Aorta (tissue), 5 donors: ENCODE data around the gene MAPK4. TPM values are rescaled to one million over a fixed set of nuclear protein-coding genes. Genes with fewer than 3 reads are reported as not detected.

ENCODE experiments used
- ATAC-seq: fragments of 200-7000 bp; cut with Tn5 transposase; one replicate; pipeline ENCODE4 v1.9.1; 2022; ENCODE audit warnings: moderate library complexity; ENCODE audit not compliant: low FRiP score
- DNase-seq, 2 donors: peaks; one replicate each; pipeline ENCODE4 v3.0.0-alpha.2; 2020
- H3K27ac ChIP-seq, 2 donors: one replicate each; pipeline ENCODE4 v1.5.1; 2013; ENCODE audit warnings: low read length in 2 of 2, mild to moderate bottlenecking in 2 of 2, moderate library complexity in 2 of 2, control low read depth in 1 of 2, inconsistent platforms in 1 of 2, low read depth in 1 of 2
- H3K27me3 ChIP-seq, 2 donors: one replicate each; pipeline ENCODE4 v1.6.1; 2013; ENCODE audit warnings: control low read depth in 1 of 2, low read length in 1 of 2, mild to moderate bottlenecking in 1 of 2, moderate library complexity in 1 of 2; ENCODE audit not compliant: insufficient read depth in 2 of 2, control insufficient read depth in 1 of 2
- H3K36me3 ChIP-seq, 2 donors: one replicate each; pipeline ENCODE4 v1.6.1; 2013; ENCODE audit warnings: control low read depth in 1 of 2, low read length in 1 of 2, mild to moderate bottlenecking in 1 of 2; ENCODE audit not compliant: insufficient read depth in 2 of 2, control insufficient read depth in 1 of 2
- H3K4me1 ChIP-seq, 2 donors: one replicate each; pipeline ENCODE4 v1.6.1; 2013; ENCODE audit warnings: low read length in 2 of 2, control low read depth in 1 of 2, mild to moderate bottlenecking in 1 of 2, moderate library complexity in 1 of 2; ENCODE audit not compliant: insufficient read depth in 2 of 2, control insufficient read depth in 1 of 2
- H3K4me3 ChIP-seq, 2 donors: one replicate each; pipeline ENCODE4 v1.5.1; 2013; ENCODE audit warnings: low read length in 2 of 2, control low read depth in 1 of 2, mild to moderate bottlenecking in 1 of 2
- H3K9me3 ChIP-seq: one replicate; pipeline ENCODE4 v1.6.1; 2013; ENCODE audit warnings: mild to moderate bottlenecking, low read length; ENCODE audit not compliant: control insufficient read depth
- WGBS, 2 donors: extraction: QIAGEN DNeasy Blood & Tissue Kit; methylation state at CpG; one replicate each; pipeline ENCODE4 v1.1.7; 2013; 5-methylcytosine and 5-hydroxymethylcytosine counted together
- intact Hi-C, 2 donors: fragments of 100-400 bp; cut with DNase I; formaldehyde crosslinking; loops; one replicate each; pipeline versions ENCODE4 v1.14.2 to v1.15.0; 2022
- polyA plus RNA-seq, 2 donors: library from polyadenylated mRNA; stranded (reverse); fragments of 200-250 nt; gene quantifications; one replicate each; pipeline ENCODE4 v1.2.3, GENCODE V29; 2013
- total RNA-seq, 2 donors: library from RNA; stranded (reverse); fragmentation: NEBNext Ultra II Directional; extraction: Animal tissue kit (Norgen Biotek cat#: 25700); gene quantifications; one replicate each; pipeline ENCODE4 v1.2.1, GENCODE V29; 2021
- donor health status: healthy with polysubstance abuse.
- donor health status: Bipolar disorder and iron deficiency.
- donor health status: DM: no; HTN: no; CAD: no.
- donor health status: DM: no; HTN: no; CAD: no.
- donor health status: DM: yes; HTN: yes; CAD: no.

Gene MAPK4
- total and polyA plus RNA-seq, 4 donors: 1.1 to 4.2 (median 1.5) TPM

DNA sequence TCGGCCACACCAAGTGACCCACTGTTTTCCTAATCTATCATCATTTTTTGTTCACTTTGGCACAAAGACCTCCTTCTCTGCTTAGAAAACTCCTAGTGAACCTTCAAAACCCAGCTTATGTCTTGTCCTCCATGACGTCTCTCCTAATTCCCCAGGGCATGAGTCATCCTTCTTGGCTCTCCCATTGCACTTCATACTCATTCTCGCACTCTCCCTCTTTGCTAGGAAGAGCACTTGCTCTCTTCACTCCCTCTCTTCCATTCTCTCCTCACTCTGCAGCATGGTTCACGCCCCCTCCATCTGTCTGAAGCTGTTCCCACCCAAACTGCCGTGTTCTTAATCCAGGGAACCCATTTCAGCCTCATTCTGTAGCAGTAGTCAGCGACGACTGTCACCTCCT is 156.0 kb downstream of the MAPK4 start:
- Histone ChIP-seq H3K36me3 (no peaks in the 10 kb centered on the region), H3K4me1 (no peaks in the 10 kb centered on the region), H3K9me3 (no peaks in the 10 kb centered on the region), H3K27me3 (no peaks in the 10 kb centered on the region), H3K4me3 (no peak overlapping the region), H3K27ac (no peak overlapping the region)
- WGBS, 2 donors: 90 to 93% methylated on average over 7 of the region's 7 CpGs
- ATAC-seq: no peak
- no peak for DNase-seq
- intact Hi-C loops: loop anchor here in 1 of 2 donors (10.0 kb wide), 2 partner anchors 161 to 211 kb away; no protein-coding TSS in a partner anchor

- ATAC-seq (no peak), DNase-seq (no peak)
- intact Hi-C loops: loop anchor here in 1 of 2 donors (10.0 kb wide), 2 partner anchors 162 to 212 kb away; no protein-coding TSS in a partner anchor
- 93 to 97% methylated on average over 4 of the region's 4 CpGs for WGBS, 2 donors
- no peaks in the 10 kb centered on the region for H3K9me3 ChIP-seq
- no peaks in the 10 kb centered on the region for H3K27me3 ChIP-seq
- H3K36me3 ChIP-seq: no peaks in the 10 kb centered on the region
- H3K27ac ChIP-seq: no peak overlapping the region
- H3K4me3 ChIP-seq: no peak overlapping the region
- H3K4me1 ChIP-seq: no peaks in the 10 kb centered on the region
Measured at GRCh38 chr18:50716902-50717301, 157.0 kb downstream of the MAPK4 start.

DNA sequence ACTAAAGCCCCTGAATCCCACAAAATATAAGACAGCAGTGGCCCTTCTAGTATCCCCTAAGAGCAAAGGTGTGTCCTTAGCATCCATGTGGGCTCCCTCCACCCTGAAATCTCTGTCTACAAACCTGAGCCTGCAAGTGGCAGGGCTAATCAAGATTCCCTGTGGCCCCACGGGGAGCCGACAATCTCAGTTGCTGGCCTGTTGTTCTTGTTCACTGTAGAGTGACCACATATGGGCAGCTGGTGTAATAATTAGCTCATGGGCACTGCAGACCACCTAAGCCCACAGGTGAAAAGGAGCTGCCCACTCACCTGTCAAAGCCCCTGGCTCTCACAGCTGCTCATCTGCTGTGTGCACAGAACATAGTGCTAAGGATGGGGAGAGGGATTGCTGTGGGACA is 157.7 kb downstream of the MAPK4 start:
- no peak overlapping the region for H3K4me3 ChIP-seq
- H3K27me3 ChIP-seq: no peaks in the 10 kb centered on the region
- WGBS, 2 donors: 87 to 97% methylated on average over 2 of the region's 2 CpGs
- no peak for DNase-seq
- H3K9me3 ChIP-seq: no peaks in the 10 kb centered on the region
- no peaks in the 10 kb centered on the region for H3K4me1 ChIP-seq
- H3K27ac ChIP-seq: no peak overlapping the region
- ATAC-seq: no peak
- H3K36me3 ChIP-seq: no peaks in the 10 kb centered on the region
- intact Hi-C loops: loop anchor here in 1 of 2 donors (10.0 kb wide), 2 partner anchors 163 to 213 kb away; no protein-coding TSS in a partner anchor

- DNase-seq (no peak), ATAC-seq (no peak)
- Histone ChIP-seq H3K36me3 (no peaks in the 10 kb centered on the region), H3K27me3 (no peaks in the 10 kb centered on the region), H3K9me3 (no peaks in the 10 kb centered on the region), H3K4me1 (no peaks in the 10 kb centered on the region), H3K4me3 (no peak overlapping the region), H3K27ac (no peak overlapping the region)
- WGBS, 2 donors: 88 to 96% methylated on average over 11 of the region's 11 CpGs
- intact Hi-C loops: loop anchor here in 1 of 2 donors (10.0 kb wide), 2 partner anchors 165 to 215 kb away; no protein-coding TSS in a partner anchor
Measured at GRCh38 chr18:50719471-50720324, 159.8 kb downstream of the MAPK4 start.

- 93 to 95% methylated on average over 4 of the region's 4 CpGs for WGBS, 2 donors
- no peak for ATAC-seq
- Histone ChIP-seq H3K9me3 (no peaks in the 10 kb centered on the region), H3K36me3 (no peaks in the 10 kb centered on the region), H3K4me3 (no peak overlapping the region), H3K27me3 (no peaks in the 10 kb centered on the region), H3K4me1 (no peaks in the 10 kb centered on the region), H3K27ac (no peak overlapping the region)
- no peak for DNase-seq
- intact Hi-C loops: no loop called here
Measured at GRCh38 chr18:50720325-50720674, 160.4 kb downstream of the MAPK4 start.

GRCh38 chr18:50721006-50721405 is 161.1 kb downstream of the MAPK4 start:
- WGBS, 2 donors: 92 to 93% methylated on average over 4 of the region's 4 CpGs
- DNase-seq: no peak
- no peaks in the 10 kb centered on the region for H3K4me1 ChIP-seq
- no peaks in the 10 kb centered on the region for H3K9me3 ChIP-seq
- no peak overlapping the region for H3K4me3 ChIP-seq
- no peak overlapping the region for H3K27ac ChIP-seq
- ATAC-seq: no peak
- no peaks in the 10 kb centered on the region for H3K36me3 ChIP-seq
- H3K27me3 ChIP-seq: no peaks in the 10 kb centered on the region
- intact Hi-C loops: no loop called here

DNA sequence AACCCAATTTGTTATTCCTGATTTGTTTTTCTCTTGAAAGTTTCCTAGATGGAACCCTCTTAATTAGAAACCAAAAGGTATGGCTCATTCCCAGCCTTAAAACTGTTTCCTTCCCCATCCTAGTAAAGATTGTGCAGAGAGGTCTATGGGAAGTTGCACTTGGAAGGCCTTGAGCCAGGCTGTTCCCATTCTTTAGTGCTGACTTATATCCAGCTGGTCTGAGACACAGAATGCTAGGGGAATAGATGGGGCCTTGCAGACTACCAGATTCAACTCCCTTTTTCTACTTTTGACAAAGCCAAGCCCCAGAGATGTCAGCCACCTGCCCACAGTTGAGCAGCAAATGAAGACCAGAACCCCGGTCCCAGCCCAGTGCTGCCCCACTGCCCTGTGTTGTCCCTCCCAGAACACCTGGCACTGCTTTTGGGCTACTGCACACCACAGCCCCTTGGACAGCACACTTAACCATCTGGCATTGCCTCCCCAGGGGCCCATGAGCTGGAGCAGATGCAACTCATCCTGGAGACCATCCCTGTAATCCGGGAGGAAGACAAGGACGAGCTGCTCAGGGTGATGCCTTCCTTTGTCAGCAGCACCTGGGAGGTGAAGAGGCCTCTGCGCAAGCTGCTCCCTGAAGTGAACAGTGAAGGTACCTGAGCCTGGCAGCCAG is 161.7 kb downstream of the MAPK4 start:
- no peak for ATAC-seq
- Histone ChIP-seq H3K36me3 (no peaks in the 10 kb centered on the region), H3K4me3 (no peak overlapping the region), H3K4me1 (no peaks in the 10 kb centered on the region), H3K27me3 (no peaks in the 10 kb centered on the region), H3K9me3 (no peaks in the 10 kb centered on the region), H3K27ac (no peak overlapping the region)
- WGBS, 2 donors: 93 to 94% methylated on average over 4 of the region's 4 CpGs
- intact Hi-C loops: no loop called here
- DNase-seq: no peak

GRCh38 chr18:50722311-50722710 is 162.4 kb downstream of the MAPK4 start:
- no peaks in the 10 kb centered on the region for H3K36me3 ChIP-seq
- H3K9me3 ChIP-seq: no peaks in the 10 kb centered on the region
- no peak overlapping the region for H3K27ac ChIP-seq
- no peak for ATAC-seq
- no peaks in the 10 kb centered on the region for H3K27me3 ChIP-seq
- no peak for DNase-seq
- 93 to 94% methylated on average over 4 of the region's 4 CpGs for WGBS, 2 donors
- no peak overlapping the region for H3K4me3 ChIP-seq
- intact Hi-C loops: no loop called here
- no peaks in the 10 kb centered on the region for H3K4me1 ChIP-seq

DNA sequence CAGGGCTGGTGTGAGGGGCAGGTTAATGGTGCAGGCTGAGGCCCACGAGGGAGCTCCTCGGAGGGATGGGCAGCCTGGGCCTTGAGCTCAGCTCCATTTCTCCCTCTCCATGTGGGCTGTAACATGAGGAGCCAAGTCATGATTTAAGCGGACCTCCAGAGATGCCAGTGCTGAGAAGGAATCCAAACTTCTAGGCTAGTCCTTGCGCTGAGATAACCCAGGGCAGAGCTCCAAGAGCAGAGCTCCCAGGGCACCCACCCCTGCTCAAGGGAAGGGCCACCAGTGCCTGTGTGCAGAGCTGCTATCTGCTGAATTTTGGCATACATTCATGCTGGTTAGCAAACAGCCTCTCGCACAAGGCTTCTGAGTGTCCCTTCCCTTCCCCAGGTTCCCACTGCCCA is 164.9 kb downstream of the MAPK4 start:
- DNase-seq: no peak

More for the DNA sequence above, 164.9 kb downstream of the MAPK4 start:
- no peak overlapping the region for H3K4me3 ChIP-seq
- H3K9me3 ChIP-seq: no peaks in the 10 kb centered on the region
- WGBS, 2 donors: 5 to 9% methylated on average over 5 of the region's 5 CpGs
- H3K4me1 ChIP-seq: no peaks in the 10 kb centered on the region
- no peaks in the 10 kb centered on the region for H3K27me3 ChIP-seq
- no peak for ATAC-seq
- no peaks in the 10 kb centered on the region for H3K36me3 ChIP-seq
- no peak overlapping the region for H3K27ac ChIP-seq
- intact Hi-C loops: no loop called here
